HEK293 (cell line): ENCODE measurements around the gene RBM22.
"Not testable (repeated sequence)": the region's sequence is repeated elsewhere in the genome, so short reads cannot be mapped to it uniquely, and the experiment has no call there.

Source experiments
- CTCF ChIA-PET: fragments of 350-600 bp; formaldehyde crosslinking; extraction: SDS; loops from one replicate; lab custom pipeline; 2021; ENCODE audit warnings: antibody characterized with exemption; lab: Yijun Ruan, JAX
- POLR2A ChIA-PET: fragments of 300-600 bp; formaldehyde crosslinking; extraction: SDS; loops from one replicate; lab custom pipeline; 2020; ENCODE audit warnings: antibody characterized with exemption, inconsistent platforms; lab: Yijun Ruan, JAX
- H3K27ac ChIP-seq: fragments of 200-500 bp; sonication (Bioruptor generic); 2 replicates; pipeline ENCODE4 v1.5.1; 2014; ENCODE audit warnings: low read depth, low read length, control low read depth, inconsistent platforms; ENCODE audit errors: extremely low read depth
- H3K36me3 ChIP-seq, 2 experiments: fragments of 200-500 bp in 1 of 2; sonication (Bioruptor generic) in 1 of 2; 1 replicate in 1 of 2; 2 replicates in 1 of 2; pipeline ENCODE4 v1.5.1; 2014 to 2017; ENCODE audit warnings: inconsistent platforms in 2 of 2, low read length in 2 of 2; ENCODE audit not compliant: control insufficient read depth in 2 of 2, insufficient read depth in 1 of 2
- H3K4me1 ChIP-seq: fragments of 200-500 bp; sonication (Bioruptor generic); 2 replicates; pipeline ENCODE4 v1.5.1; 2014; ENCODE audit warnings: mild to moderate bottlenecking, low read length, inconsistent platforms; ENCODE audit not compliant: control insufficient read depth, insufficient read depth
- H3K4me3 ChIP-seq: 2 replicates; pipeline ENCODE4 v1.5.1; 2011; ENCODE audit warnings: low read depth, mild to moderate bottlenecking, control low read depth, low read length, moderate library complexity
- H3K9me3 ChIP-seq: fragments of 200-500 bp; sonication (Bioruptor generic); 2 replicates; pipeline ENCODE4 v1.5.1; 2014; ENCODE audit warnings: low read depth, low read length, inconsistent platforms; ENCODE audit not compliant: control insufficient read depth, insufficient read depth
- BCL6B ChIP-seq: fragments of 450-650 bp; formaldehyde crosslinking; IDR thresholded peaks from 2 replicates; pipeline ENCODE4 v1.5.1; 2017; ENCODE audit warnings: missing biosample characterization, missing genetic modification characterization
- EGR2 ChIP-seq: fragments of 450-650 bp; formaldehyde crosslinking; IDR thresholded peaks from 2 replicates; pipeline ENCODE4 v1.5.1; 2016; ENCODE audit warnings: low read depth, missing biosample characterization, missing genetic modification characterization
- PRDM1 ChIP-seq: fragments of 450-650 bp; formaldehyde crosslinking; IDR thresholded peaks from 2 replicates; pipeline ENCODE4; 2016; ENCODE audit warnings: missing biosample characterization, missing genetic modification characterization
- SP3 ChIP-seq: fragments of 450-650 bp; formaldehyde crosslinking; IDR thresholded peaks from 2 replicates; pipeline ENCODE4 v1.5.1; 2016; ENCODE audit warnings: missing biosample characterization, missing genetic modification characterization
- ZNF138 ChIP-seq: fragments of 450-650 bp; formaldehyde crosslinking; IDR thresholded peaks from 2 replicates; pipeline ENCODE4 v1.5.1; 2016; ENCODE audit warnings: missing biosample characterization, missing genetic modification characterization, borderline replicate concordance
- ZNF146 ChIP-seq: fragments of 450-650 bp; formaldehyde crosslinking; IDR thresholded peaks from 2 replicates; pipeline ENCODE4 v1.5.1; 2016; ENCODE audit warnings: missing biosample characterization, missing genetic modification characterization
- ZNF211 ChIP-seq: fragments of 450-650 bp; formaldehyde crosslinking; IDR thresholded peaks from 2 replicates; pipeline ENCODE4 v1.5.1; 2016; ENCODE audit warnings: low read depth, missing biosample characterization, missing genetic modification characterization
- ZNF280C ChIP-seq: fragments of 450-650 bp; formaldehyde crosslinking; IDR thresholded peaks from 2 replicates; pipeline ENCODE4 v1.5.1; 2016; ENCODE audit warnings: missing biosample characterization, missing genetic modification characterization
- ZNF398 ChIP-seq: fragments of 450-650 bp; formaldehyde crosslinking; IDR thresholded peaks from 2 replicates; pipeline ENCODE4 v1.5.1; 2017; ENCODE audit warnings: missing biosample characterization, missing genetic modification characterization
- ZNF768 ChIP-seq: fragments of 450-650 bp; formaldehyde crosslinking; IDR thresholded peaks from 2 replicates; pipeline ENCODE4 v1.5.1; 2018; ENCODE audit warnings: missing biosample characterization, mild to moderate bottlenecking, missing genetic modification characterization
- ZSCAN30 ChIP-seq: fragments of 450-650 bp; IDR thresholded peaks from 2 replicates; pipeline ENCODE4 v1.5.1; 2018; ENCODE audit warnings: missing biosample characterization, mild to moderate bottlenecking, missing genetic modification characterization, moderate library complexity

Gene RBM22

GRCh38 chr5:150750469-150750868 is 49.6 kb upstream of the RBM22 start:
- peaks cover 38 to 42% of the 10 kb centered on the region in 2 experiments for H3K36me3 ChIP-seq
- no peaks in the 10 kb centered on the region for H3K9me3 ChIP-seq
- ChIA-PET CTCF (interaction anchor here (0.6 to 1.0 kb wide), 4 partner anchors 13 to 104 kb away, joined by 3 to 4 read pairs (median 3); no protein-coding TSS in a partner anchor), POLR2A (no interaction called here)
- H3K4me3 ChIP-seq, result no peak overlapping the region
- H3K27ac ChIP-seq, result no peak overlapping the region
- H3K4me1 ChIP-seq, result peaks cover 16% of the 10 kb centered on the region
- TF ChIP-seq EGR2 (tag by site-specific recombination) (no peak), ZNF146 (tag by site-specific recombination) (no peak), PRDM1 (tag by site-specific recombination) (0 out of 2 replicates have a peak, but pooled peaks have one; percentile 23), ZNF280C (tag by site-specific recombination) (no peak)

- CTCF ChIA-PET, POLR2A ChIA-PET, H3K4me3 ChIP-seq, H3K9me3 ChIP-seq, H3K27ac ChIP-seq, H3K4me1 ChIP-seq: not testable (repeated sequence)
- peaks cover 15 to 25% of the 10 kb centered on the region in 2 experiments for H3K36me3 ChIP-seq
These were observed 42.3 kb upstream of the RBM22 start for GRCh38 chr5:150743142-150743488.

- H3K9me3 ChIP-seq, H3K4me1 ChIP-seq, H3K27ac ChIP-seq, H3K4me3 ChIP-seq, POLR2A ChIA-PET: not testable (repeated sequence)
- H3K36me3 ChIP-seq, result peaks cover 15 to 25% of the 10 kb centered on the region in 2 experiments
- CTCF ChIA-PET, result interaction anchor here (1.5 kb wide), 1 partner anchor 36 kb away, joined by 4 read pairs; the partner anchor contains the start of gene SMIM3
These were observed 41.7 kb upstream of the RBM22 start for GRCh38 chr5:150742455-150743141.

GRCh38 chr5:150740992-150741391 is 40.1 kb upstream of the RBM22 start:
- no peaks in the 10 kb centered on the region; the same call in 1 of the 2 replicates for H3K9me3 ChIP-seq
- CTCF ChIA-PET, result interaction anchor here (0.7 to 1.5 kb wide), 2 partner anchors 38 to 40 kb away, joined by 4 read pairs; partner anchors contain the start of genes RBM22 and SMIM3
- H3K4me1 ChIP-seq, result no peaks in the 10 kb centered on the region
- peaks cover 16 to 30% of the 10 kb centered on the region in 2 experiments for H3K36me3 ChIP-seq
- POLR2A ChIA-PET, result no interaction called here
- TF ChIP-seq ZNF211 (tag by site-specific recombination) (no peak), ZNF398 (no peak), ZNF138 (tag by site-specific recombination) (no peak), ZSCAN30 (tag by site-specific recombination) (no peak)
- no peak overlapping the region for H3K4me3 ChIP-seq
- no peak overlapping the region for H3K27ac ChIP-seq

GRCh38 chr5:150738862-150739261 is 38.0 kb upstream of the RBM22 start:
- H3K4me1 ChIP-seq, result no peaks in the 10 kb centered on the region
- H3K27ac ChIP-seq, result no peak overlapping the region
- ChIA-PET CTCF (interaction anchor here (0.6 kb wide), 1 partner anchor 72 kb away, joined by 4 read pairs; no protein-coding TSS in a partner anchor), POLR2A (no interaction called here)
- no peak overlapping the region for H3K4me3 ChIP-seq
- peaks cover 20 to 48% of the 10 kb centered on the region in 2 experiments for H3K36me3 ChIP-seq
- no peaks in the 10 kb centered on the region; the same call in 1 of the 2 replicates for H3K9me3 ChIP-seq
- TF ChIP-seq SP3 (tag by site-specific recombination) (no peak), ZNF768 (no peak), BCL6B (tag by site-specific recombination) (no peak)
